SK-N-SH (cell line): ENCODE measurements around the gene MAP3K9. TPM values are rescaled to one million over a fixed set of nuclear protein-coding genes. Genes with fewer than 3 reads are reported as not detected.

ENCODE experiments used
- CTCF ChIA-PET: fragments of 300-600, 350-600 bp; formaldehyde crosslinking; extraction: SDS; loops from one replicate; lab custom pipeline; 2021; lab: Yijun Ruan, JAX
- POLR2A ChIA-PET: fragments of 350-600 bp; sonication (Branson Sonifier 250); formaldehyde crosslinking; extraction: SDS; loops from one replicate; lab custom pipeline; 2020; ENCODE audit warnings: antibody characterized with exemption, inconsistent platforms; lab: Yijun Ruan, JAX
- DNase-seq: peaks from one replicate; pipeline ENCODE4 v3.0.0; 2012
- H2AFZ ChIP-seq: fragments of 200-600 bp; sonication (generic); 2 replicates; pipeline ENCODE4 v1.8.1; 2016; ENCODE audit warnings: antibody characterized with exemption, mild to moderate bottlenecking, low read depth
- H3F3A ChIP-seq: fragments of 200-600 bp; sonication (generic); replicated peaks from 2 replicates; pipeline ENCODE3; 2016; ENCODE audit warnings: antibody characterized with exemption, mild to moderate bottlenecking; ENCODE audit not compliant: insufficient read depth
- H3K27ac ChIP-seq, 2 experiments: fragments of 200-500 bp in 1 of 2; fragments of 200-600 bp in 1 of 2; sonication (Bioruptor generic) in 1 of 2; sonication (generic), shearing (Covaris generic) in 1 of 2; 2 replicates each; pipeline versions ENCODE4 v1.5.1 to v1.6.1; 2014 to 2016; ENCODE audit warnings: low read depth in 2 of 2, inconsistent platforms in 1 of 2, low read length in 1 of 2, mild to moderate bottlenecking in 1 of 2, mixed read lengths in 1 of 2
- H3K27me3 ChIP-seq: fragments of 200-600 bp; sonication (generic), shearing (Covaris generic); 2 replicates; pipeline ENCODE4 v1.6.1; 2016; ENCODE audit warnings: mixed run types; ENCODE audit not compliant: insufficient read depth
- H3K36me3 ChIP-seq, 2 experiments: fragments of 200-500 bp in 1 of 2; fragments of 200-600 bp in 1 of 2; sonication (Bioruptor generic) in 1 of 2; sonication (generic) in 1 of 2; replicated peaks in 1 of 2; 2 replicates each; pipeline versions ENCODE3 to v1.5.1; 2014 to 2016; ENCODE audit warnings: low read length in 1 of 2, mild to moderate bottlenecking in 1 of 2; ENCODE audit not compliant: insufficient read depth in 2 of 2, control insufficient read depth in 1 of 2
- H3K4me1 ChIP-seq, 2 experiments: fragments of 200-500 bp in 1 of 2; fragments of 200-600 bp in 1 of 2; sonication (Bioruptor generic) in 1 of 2; sonication (generic), shearing (Covaris generic) in 1 of 2; 2 replicates each; pipeline versions ENCODE4 v1.5.1 to v1.6.1; 2014 to 2016; ENCODE audit warnings: low read depth in 1 of 2, low read length in 1 of 2, mixed run types in 1 of 2; ENCODE audit not compliant: insufficient read depth in 2 of 2, control insufficient read depth in 1 of 2
- H3K4me2 ChIP-seq: fragments of 200-600 bp; sonication (generic), shearing (Covaris generic); 2 replicates; pipeline ENCODE4 v1.6.1; 2017; ENCODE audit warnings: mixed run types
- H3K4me3 ChIP-seq, 2 experiments: fragments of 200-500 bp in 1 of 2; fragments of 200-600 bp in 1 of 2; sonication (Bioruptor generic) in 1 of 2; sonication (generic), shearing (Covaris generic) in 1 of 2; 2 replicates each; pipeline versions ENCODE4 v1.5.1 to v1.8.1; 2014 to 2016; ENCODE audit warnings: low read depth in 2 of 2, inconsistent platforms in 1 of 2, low read length in 1 of 2, mild to moderate bottlenecking in 1 of 2, mixed read lengths in 1 of 2, moderate library complexity in 1 of 2
- H3K79me2 ChIP-seq: fragments of 200-600 bp; sonication (generic); 2 replicates; pipeline ENCODE4 v1.8.1; 2017; ENCODE audit warnings: mild to moderate bottlenecking; ENCODE audit not compliant: insufficient read depth
- H3K9ac ChIP-seq: fragments of 200-600 bp; sonication (generic); 2 replicates; pipeline ENCODE4 v1.6.1; 2017; ENCODE audit warnings: mixed run types
- H3K9me2 ChIP-seq: fragments of 200-600 bp; sonication (generic); 2 replicates; pipeline ENCODE4 v1.6.1; 2017; ENCODE audit warnings: mixed run types
- H3K9me3 ChIP-seq: fragments of 200-600 bp; sonication (generic); 2 replicates; pipeline ENCODE4 v1.6.1; 2017; ENCODE audit warnings: mixed run types, mild to moderate bottlenecking, moderate library complexity
- H4K20me1 ChIP-seq: fragments of 200-600 bp; sonication (generic); 2 replicates; pipeline ENCODE4 v1.6.1; 2017; ENCODE audit warnings: mild to moderate bottlenecking, mixed run types; ENCODE audit not compliant: insufficient read depth
- ELF1 ChIP-seq: IDR thresholded peaks from 2 replicates; pipeline ENCODE4 v1.4.0; 2012
- EP300 ChIP-seq, 2 experiments: IDR thresholded peaks; 2 replicates each; pipeline versions ENCODE4 v1.4.0 to v1.6.1; 2012; ENCODE audit warnings: borderline replicate concordance in 1 of 2, low read depth in 1 of 2, low read length in 1 of 2
- FOSL2 ChIP-seq: IDR thresholded peaks from 2 replicates; pipeline ENCODE4 v1.4.0; 2012; ENCODE audit warnings: low read depth, mild to moderate bottlenecking, moderate library complexity, borderline replicate concordance
- GABPA ChIP-seq: IDR thresholded peaks from 2 replicates; pipeline ENCODE4 v1.4.0; 2012; ENCODE audit warnings: low read depth, mild to moderate bottlenecking
- IRF3 ChIP-seq: fragments of 150-350 bp; IDR thresholded peaks from 2 replicates; pipeline ENCODE4 v1.6.1; 2016; ENCODE audit warnings: mild to moderate bottlenecking, low read depth, low read length
- NFIC ChIP-seq: IDR thresholded peaks from 2 replicates; pipeline ENCODE4 v1.4.0; 2012; ENCODE audit warnings: borderline replicate concordance
- POLR2AphosphoS5 ChIP-seq: IDR thresholded peaks from 2 replicates; pipeline ENCODE4 v1.6.1; 2012; ENCODE audit warnings: low read depth, low read length
- REST ChIP-seq: IDR thresholded peaks from 2 replicates; pipeline ENCODE4 v1.6.1; 2012; ENCODE audit warnings: mild to moderate bottlenecking, low read depth, low read length, moderate library complexity
- RFX5 ChIP-seq: IDR thresholded peaks from 2 replicates; pipeline ENCODE4 v1.6.1; 2012; ENCODE audit warnings: mild to moderate bottlenecking, improper control_type of control experiment, low read length
- SIN3A ChIP-seq: IDR thresholded peaks from 2 replicates; pipeline ENCODE4 v1.6.1; 2012; ENCODE audit warnings: low read depth, mild to moderate bottlenecking, low read length, moderate library complexity, borderline replicate concordance
- SMC3 ChIP-seq: IDR thresholded peaks from 2 replicates; pipeline ENCODE4 v1.6.1; 2012; ENCODE audit warnings: low read depth, low read length, improper control_type of control experiment
- TCF12 ChIP-seq: IDR thresholded peaks from 2 replicates; pipeline ENCODE4 v1.4.0; 2012
- USF2 ChIP-seq: fragments of 150-350 bp; IDR thresholded peaks from 2 replicates; pipeline ENCODE4 v1.6.1; 2017; ENCODE audit warnings: antibody characterized with exemption, low read length, low read depth, borderline replicate concordance
- ZBTB33 ChIP-seq: IDR thresholded peaks from 2 replicates; pipeline ENCODE4 v1.4.0; 2012; ENCODE audit warnings: low read depth, borderline replicate concordance
- WGBS: methylation state at CpG from one replicate; pipeline ENCODE4 v1.1.6; 2017; ENCODE audit warnings: low lambda C conversion rate; 5-methylcytosine and 5-hydroxymethylcytosine counted together
- polyA plus RNA-seq, 3 experiments: library from polyadenylated mRNA; depleted of rRNA; stranded (reverse); fragments of >200 nt; gene quantifications; 2 replicates each; pipeline ENCODE4 v1.2.3, GENCODE V29; 2012

MAP3K9 gene
- polyA plus RNA-seq, 1 of the 3 experiments (the other 2 are of a cell fraction), result 2.0 TPM

GRCh38 chr14:70801836-70802235 lies 7.5 kb downstream of the MAP3K9 start:
- ChIA-PET CTCF (no interaction called here), POLR2A (no interaction called here)
- 76% methylated on average over 4 of the region's 5 CpGs for WGBS
- Histone ChIP-seq H3F3A (no peaks in the 10 kb centered on the region), H3K4me1 (no peaks in the 10 kb centered on the region; a peak in 1 of 4 replicates), H3K79me2 (peaks cover 6% of the 10 kb centered on the region; the same call in 1 of the 2 replicates), H3K9me2 (no peaks in the 10 kb centered on the region), H3K9ac (no peak overlapping the region), H3K27ac (no peak overlapping the region), H3K4me3 (no peak overlapping the region), H3K36me3 (peaks cover 0 to 7% of the 10 kb centered on the region in 2 experiments), H3K4me2 (no peak overlapping the region), H4K20me1 (no peaks in the 10 kb centered on the region), H3K27me3 (no peaks in the 10 kb centered on the region), H3K9me3 (no peaks in the 10 kb centered on the region), H2AFZ (no peak overlapping the region)
- no peak for DNase-seq
- TF ChIP-seq SMC3, result no peak
- TF ChIP-seq TCF12, result no peak

GRCh38 chr14:70796551-70796950 lies 12.8 kb downstream of the MAP3K9 start:
- Histone ChIP-seq H3K4me1 (no peaks in the 10 kb centered on the region), H3K9ac (no peak overlapping the region), H4K20me1 (no peaks in the 10 kb centered on the region), H3K79me2 (no peaks in the 10 kb centered on the region), H3K27me3 (no peaks in the 10 kb centered on the region), H3K36me3 (peaks cover 0 to 15% of the 10 kb centered on the region in 2 experiments), H3K9me2 (no peaks in the 10 kb centered on the region), H3K27ac (no peak overlapping the region), H2AFZ (no peak overlapping the region), H3K4me2 (no peak overlapping the region), H3F3A (no peaks in the 10 kb centered on the region), H3K9me3 (no peaks in the 10 kb centered on the region), H3K4me3 (no peak overlapping the region)
- CTCF ChIA-PET, result no interaction called here
- POLR2A ChIA-PET, result no interaction called here
- 95% methylated on average over 8 of the region's 8 CpGs for WGBS
- no peak for TF ChIP-seq GABPA
- TF ChIP-seq NFIC, result no peak
- TF ChIP-seq ELF1, result no peak
- no peak for TF ChIP-seq SIN3A
- no peak for TF ChIP-seq REST
- no peak for TF ChIP-seq POLR2AphosphoS5
- DNase-seq, result no peak

- Histone ChIP-seq H3K9ac (no peak overlapping the region), H3K9me3 (no peaks in the 10 kb centered on the region), H4K20me1 (no peaks in the 10 kb centered on the region; the same call in 1 of the 2 replicates), H3K36me3 (peaks cover 0 to 9% of the 10 kb centered on the region in 2 experiments), H2AFZ (no peak overlapping the region), H3K4me3 (no peak overlapping the region), H3K27me3 (no peaks in the 10 kb centered on the region), H3K27ac (no peak overlapping the region), H3K79me2 (no peaks in the 10 kb centered on the region), H3K4me2 (no peak overlapping the region), H3F3A (peaks cover 8% of the 10 kb centered on the region), H3K9me2 (no peaks in the 10 kb centered on the region), H3K4me1 (peaks cover 0 to under 1% of the 10 kb centered on the region in 2 experiments; a peak in 2 of 4 replicates)
- 89% methylated on average over 3 of the region's 3 CpGs for WGBS
- CTCF ChIA-PET, result interaction anchor here (1.6 kb wide), 1 partner anchor 23 kb away, joined by 6 read pairs; no protein-coding TSS in a partner anchor
- no peak for DNase-seq
- POLR2A ChIA-PET, result no interaction called here
- TF ChIP-seq USF2 (no peak), RFX5 (no peak), FOSL2 (no peak), SMC3 (no peak), EP300 (IDR thresholded peaks at IDR 0.05; ENCODE audit: borderline replicate concordance in 1 of 2, low read depth in 1 of 2, low read length in 1 of 2) (no peak), ZBTB33 (no peak), ELF1 (no peak), SIN3A (no peak), IRF3 (no peak)
Measured at GRCh38 chr14:70794294-70794693, 15.0 kb downstream of the MAP3K9 start.
